Astrocyte (in vitro differentiated cells and primary cell): Measurements from ENCODE around the gene RIOK2. TPM values are rescaled to one million over a fixed set of nuclear protein-coding genes. Genes with fewer than 3 reads are reported as not detected.

ENCODE experiments used
- DNase-seq: peaks from one replicate; pipeline ENCODE4 v3.0.0-alpha.2; 2010; ENCODE audit warnings: low read depth
- FAIRE-seq: peaks from 2 replicates; lab custom pipeline; 2011; peaks lifted over from hg19 to GRCh38; lab: Jason Lieb, UNC
- H2AFZ ChIP-seq: 2 replicates; pipeline ENCODE4 v1.6.0; 2012; ENCODE audit warnings: low read depth, low read length, inconsistent platforms
- H3K27ac ChIP-seq: 2 replicates; pipeline ENCODE4 v1.5.1; 2011; ENCODE audit warnings: low read depth, low read length, inconsistent platforms
- H3K27me3 ChIP-seq: 2 replicates; pipeline ENCODE4 v1.6.0; 2011; ENCODE audit warnings: low read length, inconsistent platforms; ENCODE audit not compliant: insufficient read depth
- H3K36me3 ChIP-seq: 2 replicates; pipeline ENCODE4 v1.5.1; 2011; ENCODE audit warnings: low read length, inconsistent platforms; ENCODE audit not compliant: insufficient read depth
- H3K4me1 ChIP-seq: 2 replicates; pipeline ENCODE4 v1.5.1; 2011; ENCODE audit warnings: low read length, inconsistent platforms; ENCODE audit not compliant: insufficient read depth
- H3K4me2 ChIP-seq: 2 replicates; pipeline ENCODE4 v1.6.0; 2012; ENCODE audit warnings: low read length, inconsistent platforms
- H3K4me3 ChIP-seq: 2 replicates; pipeline ENCODE4 v1.5.1; 2011; ENCODE audit warnings: low read depth, mild to moderate bottlenecking, low read length, inconsistent platforms; ENCODE audit not compliant: insufficient read depth
- H3K79me2 ChIP-seq: 2 replicates; pipeline ENCODE4 v1.6.0; 2012; ENCODE audit warnings: mild to moderate bottlenecking, low read length, inconsistent platforms; ENCODE audit not compliant: insufficient read depth
- H3K9ac ChIP-seq: 2 replicates; pipeline ENCODE4 v1.6.0; 2012; ENCODE audit warnings: mild to moderate bottlenecking, low read length, inconsistent platforms
- H3K9me3 ChIP-seq: 2 replicates; pipeline ENCODE4 v1.5.1; 2012; ENCODE audit warnings: low read depth, mild to moderate bottlenecking, low read length, inconsistent platforms; ENCODE audit not compliant: insufficient read depth
- H4K20me1 ChIP-seq: 2 replicates; pipeline ENCODE4 v1.6.0; 2012; ENCODE audit warnings: low read length, inconsistent platforms; ENCODE audit not compliant: insufficient read depth
- H3K27ac Mint-ChIP-seq: one replicate; pipeline ENCODE4 v1.8.0; 2021; ENCODE audit warnings: mild to moderate bottlenecking, mixed read lengths; ENCODE audit not compliant: unreplicated experiment
- H3K27me3 Mint-ChIP-seq: one replicate; pipeline ENCODE4 v1.8.0; 2021; ENCODE audit warnings: low read depth, mixed read lengths; ENCODE audit not compliant: unreplicated experiment
- H3K36me3 Mint-ChIP-seq: one replicate; pipeline ENCODE4 v1.8.0; 2021; ENCODE audit warnings: low read depth, mixed read lengths; ENCODE audit not compliant: unreplicated experiment
- H3K4me1 Mint-ChIP-seq: one replicate; pipeline ENCODE4 v1.8.0; 2021; ENCODE audit warnings: low read depth, mixed read lengths; ENCODE audit not compliant: unreplicated experiment
- H3K4me3 Mint-ChIP-seq: one replicate; pipeline ENCODE4 v1.8.0; 2021; ENCODE audit warnings: mild to moderate bottlenecking, moderate library complexity, mixed read lengths; ENCODE audit not compliant: unreplicated experiment
- H3K9me3 Mint-ChIP-seq: one replicate; pipeline ENCODE4 v1.8.0; 2021; ENCODE audit warnings: mild to moderate bottlenecking, mixed read lengths; ENCODE audit not compliant: unreplicated experiment
- CTCF ChIP-seq: IDR thresholded peaks from 2 replicates; pipeline ENCODE4 v1.5.1; 2011; ENCODE audit warnings: low read depth, mild to moderate bottlenecking, inconsistent platforms, low read length, moderate library complexity; ENCODE audit not compliant: insufficient read depth
- EZH2 ChIP-seq: IDR thresholded peaks from 2 replicates; pipeline ENCODE4 v1.6.1; 2012; ENCODE audit warnings: mild to moderate bottlenecking, low read length, inconsistent platforms; ENCODE audit not compliant: insufficient read depth
- total RNA-seq: library from RNA; stranded (reverse); gene quantifications from 2 replicates; pipeline ENCODE4 v1.2.1, GENCODE V29; 2021

RIOK2 gene
- total RNA-seq, 1 donor from 2014 or later, result 39.4 TPM

- Histone ChIP-seq H3K27ac (no peak overlapping the region), H3K9ac (no peak overlapping the region), H3K27me3 (no peaks in the 10 kb centered on the region), H3K9me3 (no peaks in the 10 kb centered on the region), H3K4me1 (no peaks in the 10 kb centered on the region), H2AFZ (no peak overlapping the region), H3K36me3 (no peaks in the 10 kb centered on the region), H3K4me2 (no peak overlapping the region), H4K20me1 (no peaks in the 10 kb centered on the region), H3K4me3 (no peak overlapping the region), H3K79me2 (no peaks in the 10 kb centered on the region)
- DNase-seq, result no peak
- Mint-ChIP-seq H3K36me3 (no peaks in the 10 kb centered on the region), H3K27me3 (peaks cover 3% of the 10 kb centered on the region), H3K4me1 (no peaks in the 10 kb centered on the region), H3K27ac (no peak overlapping the region), H3K9me3 (no peaks in the 10 kb centered on the region), H3K4me3 (no peak overlapping the region)
- no peak for FAIRE-seq
- no peak for TF ChIP-seq EZH2
- TF ChIP-seq CTCF, result no peak
These were observed 71.4 kb downstream of the RIOK2 start for GRCh38 chr5:97111616-97112015.

- Histone ChIP-seq H3K36me3 (no peaks in the 10 kb centered on the region), H4K20me1 (no peaks in the 10 kb centered on the region), H3K9me3 (no peaks in the 10 kb centered on the region), H3K4me1 (no peaks in the 10 kb centered on the region), H3K27ac (no peak overlapping the region), H3K9ac (no peak overlapping the region), H3K27me3 (no peaks in the 10 kb centered on the region), H3K4me2 (no peak overlapping the region), H3K4me3 (no peak overlapping the region), H2AFZ (no peak overlapping the region), H3K79me2 (no peaks in the 10 kb centered on the region)
- H3K27ac Mint-ChIP-seq, result no peak overlapping the region
- H3K36me3 Mint-ChIP-seq, result no peaks in the 10 kb centered on the region
- FAIRE-seq (no peak), DNase-seq (no peak)
- H3K9me3 Mint-ChIP-seq, result no peaks in the 10 kb centered on the region
- no peak overlapping the region for H3K4me3 Mint-ChIP-seq
- TF ChIP-seq EZH2, result no peak
- no peak for TF ChIP-seq CTCF
- H3K27me3 Mint-ChIP-seq, result peaks cover 3% of the 10 kb centered on the region
- no peaks in the 10 kb centered on the region for H3K4me1 Mint-ChIP-seq
These were observed 72.0 kb downstream of the RIOK2 start for GRCh38 chr5:97111004-97111403.

Other genes with a start within 250 kb of the RIOK2 start
- 34.9 and 36.3 TPM in 2 replicates for gene LNPEP, start 247.2 kb downstream of the RIOK2 start, total RNA-seq
- 0.24 and 0.59 TPM in 2 replicates for gene LIX1, start 40.6 kb downstream of the RIOK2 start, total RNA-seq